ENCODE data around the gene ULK3.

DNA sequence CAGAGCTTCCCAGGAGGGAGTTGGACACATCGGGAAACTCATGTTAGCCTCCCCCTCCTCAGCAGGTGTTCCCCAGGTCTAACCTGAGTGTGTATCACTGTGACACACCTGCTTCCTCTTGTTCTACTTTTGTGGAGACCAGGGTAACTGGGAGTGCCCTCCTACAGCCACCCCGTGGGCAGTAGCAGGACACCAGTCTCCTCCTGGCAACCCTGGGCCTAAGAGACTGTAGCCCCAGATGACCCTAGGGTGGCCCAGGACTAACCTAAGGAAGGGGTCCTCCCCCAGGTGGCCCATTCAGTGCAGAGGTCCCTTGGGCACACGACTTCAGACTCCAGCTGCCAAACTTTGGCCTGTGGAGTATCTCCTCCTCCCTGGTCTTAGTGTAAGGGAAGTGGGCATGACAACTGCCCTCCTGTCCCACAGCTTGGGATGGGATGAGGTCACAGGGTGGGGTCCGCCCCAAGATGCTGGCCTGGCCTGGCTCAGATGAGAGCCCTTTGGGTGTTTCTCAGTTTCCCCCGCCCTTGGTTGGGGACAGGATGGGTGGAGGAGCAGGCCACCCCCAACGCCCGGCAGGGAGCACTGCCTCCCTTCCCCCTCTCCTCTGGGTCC is 56.3 kb downstream of the ULK3 start:
- TF ChIP-seq, protein P1, sequence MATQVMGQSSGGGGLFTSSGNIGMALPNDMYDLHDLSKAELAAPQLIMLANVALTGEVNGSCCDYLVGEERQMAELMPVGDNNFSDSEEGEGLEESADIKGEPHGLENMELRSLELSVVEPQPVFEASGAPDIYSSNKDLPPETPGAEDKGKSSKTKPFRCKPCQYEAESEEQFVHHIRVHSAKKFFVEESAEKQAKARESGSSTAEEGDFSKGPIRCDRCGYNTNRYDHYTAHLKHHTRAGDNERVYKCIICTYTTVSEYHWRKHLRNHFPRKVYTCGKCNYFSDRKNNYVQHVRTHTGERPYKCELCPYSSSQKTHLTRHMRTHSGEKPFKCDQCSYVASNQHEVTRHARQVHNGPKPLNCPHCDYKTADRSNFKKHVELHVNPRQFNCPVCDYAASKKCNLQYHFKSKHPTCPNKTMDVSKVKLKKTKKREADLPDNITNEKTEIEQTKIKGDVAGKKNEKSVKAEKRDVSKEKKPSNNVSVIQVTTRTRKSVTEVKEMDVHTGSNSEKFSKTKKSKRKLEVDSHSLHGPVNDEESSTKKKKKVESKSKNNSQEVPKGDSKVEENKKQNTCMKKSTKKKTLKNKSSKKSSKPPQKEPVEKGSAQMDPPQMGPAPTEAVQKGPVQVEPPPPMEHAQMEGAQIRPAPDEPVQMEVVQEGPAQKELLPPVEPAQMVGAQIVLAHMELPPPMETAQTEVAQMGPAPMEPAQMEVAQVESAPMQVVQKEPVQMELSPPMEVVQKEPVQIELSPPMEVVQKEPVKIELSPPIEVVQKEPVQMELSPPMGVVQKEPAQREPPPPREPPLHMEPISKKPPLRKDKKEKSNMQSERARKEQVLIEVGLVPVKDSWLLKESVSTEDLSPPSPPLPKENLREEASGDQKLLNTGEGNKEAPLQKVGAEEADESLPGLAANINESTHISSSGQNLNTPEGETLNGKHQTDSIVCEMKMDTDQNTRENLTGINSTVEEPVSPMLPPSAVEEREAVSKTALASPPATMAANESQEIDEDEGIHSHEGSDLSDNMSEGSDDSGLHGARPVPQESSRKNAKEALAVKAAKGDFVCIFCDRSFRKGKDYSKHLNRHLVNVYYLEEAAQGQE (IDR thresholded peaks at IDR 0.05; ENCODE audit: insufficient replicate concordance, low read depth) = no peak
- TF ChIP-seq, protein P2, sequence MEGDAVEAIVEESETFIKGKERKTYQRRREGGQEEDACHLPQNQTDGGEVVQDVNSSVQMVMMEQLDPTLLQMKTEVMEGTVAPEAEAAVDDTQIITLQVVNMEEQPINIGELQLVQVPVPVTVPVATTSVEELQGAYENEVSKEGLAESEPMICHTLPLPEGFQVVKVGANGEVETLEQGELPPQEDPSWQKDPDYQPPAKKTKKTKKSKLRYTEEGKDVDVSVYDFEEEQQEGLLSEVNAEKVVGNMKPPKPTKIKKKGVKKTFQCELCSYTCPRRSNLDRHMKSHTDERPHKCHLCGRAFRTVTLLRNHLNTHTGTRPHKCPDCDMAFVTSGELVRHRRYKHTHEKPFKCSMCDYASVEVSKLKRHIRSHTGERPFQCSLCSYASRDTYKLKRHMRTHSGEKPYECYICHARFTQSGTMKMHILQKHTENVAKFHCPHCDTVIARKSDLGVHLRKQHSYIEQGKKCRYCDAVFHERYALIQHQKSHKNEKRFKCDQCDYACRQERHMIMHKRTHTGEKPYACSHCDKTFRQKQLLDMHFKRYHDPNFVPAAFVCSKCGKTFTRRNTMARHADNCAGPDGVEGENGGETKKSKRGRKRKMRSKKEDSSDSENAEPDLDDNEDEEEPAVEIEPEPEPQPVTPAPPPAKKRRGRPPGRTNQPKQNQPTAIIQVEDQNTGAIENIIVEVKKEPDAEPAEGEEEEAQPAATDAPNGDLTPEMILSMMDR (IDR thresholded peaks at IDR 0.05; ENCODE audit: insufficient read depth, low read length) = no peak
- no peak for TF ChIP-seq POLR2AphosphoS5 (IDR thresholded peaks at IDR 0.05; ENCODE audit: low read depth)
- TF ChIP-seq SPI1 (IDR thresholded peaks at IDR 0.05; ENCODE audit: borderline replicate concordance, low read depth) = no peak
- no peak for TF ChIP-seq GABPA (IDR thresholded peaks at IDR 0.05; ENCODE audit: low read depth)
